IMR-90 (cell line): ENCODE data around the gene CDK15.

Source experiments
- CEBPB ChIP-seq: IDR thresholded peaks from 2 replicates; pipeline ENCODE4 v1.6.1; 2012; ENCODE audit warnings: low read depth, low read length, improper control_type of control experiment
- CHD1 ChIP-seq: IDR thresholded peaks from 2 replicates; pipeline ENCODE4 v1.6.1; 2012; ENCODE audit warnings: low read depth, low read length, improper control_type of control experiment
- CTCF ChIP-seq: conservative IDR thresholded peaks from 2 replicates; pipeline ENCODE4 v1.5.1; 2012; ENCODE audit warnings: mild to moderate bottlenecking, low read depth, low read length, improper control_type of control experiment
- FOS ChIP-seq: fragments of 150-350 bp; IDR thresholded peaks from 2 replicates; pipeline ENCODE4 v1.6.1; 2016; ENCODE audit warnings: low read depth, low read length
- MAFK ChIP-seq: IDR thresholded peaks from 2 replicates; pipeline ENCODE4 v1.6.1; 2012; ENCODE audit warnings: low read depth, low read length, improper control_type of control experiment
- POLR2A ChIP-seq: IDR thresholded peaks from 2 replicates; pipeline ENCODE4 v1.6.1; 2012; ENCODE audit warnings: mild to moderate bottlenecking, low read depth, low read length
- RAD21 ChIP-seq: IDR thresholded peaks from 2 replicates; pipeline ENCODE4 v1.6.1; 2012; ENCODE audit warnings: low read length, improper control_type of control experiment
- RFX5 ChIP-seq: IDR thresholded peaks from 2 replicates; pipeline ENCODE4 v1.8.0; 2012; ENCODE audit warnings: low read depth, mild to moderate bottlenecking, low read length, moderate library complexity
- SMC3 ChIP-seq: fragments of 150-350 bp; IDR thresholded peaks from 2 replicates; pipeline ENCODE4 v1.6.1; 2016; ENCODE audit warnings: low read depth, mild to moderate bottlenecking, antibody characterized with exemption, low read length, moderate library complexity
- TF ChIP-seq, protein P1 (sequence below): fragments of 150-350 bp; IDR thresholded peaks from 2 replicates; pipeline ENCODE4 v1.6.1; 2016; ENCODE audit warnings: low read depth, mild to moderate bottlenecking, low read length, moderate library complexity, borderline replicate concordance

- TF ChIP-seq CTCF (no peak), CHD1 (no peak), FOS (no peak), RFX5 (no peak), POLR2A (no peak), MAFK (no peak), SMC3 (no peak), CEBPB (no peak), RAD21 (no peak)
- TF ChIP-seq, protein P1, sequence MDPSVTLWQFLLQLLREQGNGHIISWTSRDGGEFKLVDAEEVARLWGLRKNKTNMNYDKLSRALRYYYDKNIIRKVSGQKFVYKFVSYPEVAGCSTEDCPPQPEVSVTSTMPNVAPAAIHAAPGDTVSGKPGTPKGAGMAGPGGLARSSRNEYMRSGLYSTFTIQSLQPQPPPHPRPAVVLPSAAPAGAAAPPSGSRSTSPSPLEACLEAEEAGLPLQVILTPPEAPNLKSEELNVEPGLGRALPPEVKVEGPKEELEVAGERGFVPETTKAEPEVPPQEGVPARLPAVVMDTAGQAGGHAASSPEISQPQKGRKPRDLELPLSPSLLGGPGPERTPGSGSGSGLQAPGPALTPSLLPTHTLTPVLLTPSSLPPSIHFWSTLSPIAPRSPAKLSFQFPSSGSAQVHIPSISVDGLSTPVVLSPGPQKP, result no peak
Observed at GRCh38 chr2:201824212-201824611, 17.9 kb downstream of the CDK15 start.
